Activated CD8-positive, alpha-beta memory T cell treated with anti-CD3 and anti-CD28 coated beads, Interleukin-2, amount 50 U/mL, for 1 hour (primary cell): ENCODE data around the gene SERINC5.

Experiments
- DNase-seq: peaks from one replicate; pipeline ENCODE4 v3.0.0-alpha.2; 2020; ENCODE audit errors: extremely low read depth

SERINC5 gene

GRCh38 chr5:80101993-80102392, 153.9 kb downstream of the SERINC5 start:
- no peak for DNase-seq

- no peak for DNase-seq
These were observed 158.4 kb downstream of the SERINC5 start for GRCh38 chr5:80097451-80097850.

- no peak for DNase-seq
These were observed 161.6 kb downstream of the SERINC5 start for GRCh38 chr5:80094236-80094738.

GRCh38 chr5:80093796-80094195, 162.1 kb downstream of the SERINC5 start:
- no peak for DNase-seq

- DNase-seq, result no peak
These were observed 163.3 kb downstream of the SERINC5 start for GRCh38 chr5:80092486-80093107.

GRCh38 chr5:80091792-80092192, 164.1 kb downstream of the SERINC5 start:
- DNase-seq, result peak; percentile 22

- no peak for DNase-seq
These were observed 165.0 kb downstream of the SERINC5 start for GRCh38 chr5:80090884-80091166.

GRCh38 chr5:80083101-80083890, 172.6 kb downstream of the SERINC5 start:
- no peak for DNase-seq

- no peak for DNase-seq
These were observed 173.1 kb downstream of the SERINC5 start for GRCh38 chr5:80082731-80083100.

GRCh38 chr5:80082281-80082680, 173.6 kb downstream of the SERINC5 start:
- no peak for DNase-seq

- DNase-seq, result no peak
These were observed 176.9 kb downstream of the SERINC5 start for GRCh38 chr5:80078921-80079320.

- DNase-seq, result no peak
These were observed 178.7 kb downstream of the SERINC5 start for GRCh38 chr5:80077051-80077714.

GRCh38 chr5:80076131-80077050, 179.5 kb downstream of the SERINC5 start:
- DNase-seq, result no peak

- no peak for DNase-seq
These were observed 183.5 kb downstream of the SERINC5 start for GRCh38 chr5:80072103-80073073.

- no peak for DNase-seq
These were observed 184.3 kb downstream of the SERINC5 start for GRCh38 chr5:80071510-80072021.

- no peak for DNase-seq
These were observed 185.4 kb downstream of the SERINC5 start for GRCh38 chr5:80070338-80071056.

- no peak for DNase-seq
These were observed 185.9 kb downstream of the SERINC5 start for GRCh38 chr5:80069918-80070318.

GRCh38 chr5:80069251-80069800, 186.5 kb downstream of the SERINC5 start:
- DNase-seq, result no peak

GRCh38 chr5:80068775-80069174, 187.1 kb downstream of the SERINC5 start:
- no peak for DNase-seq
